Umbilical cord (tissue), 2 donors: ENCODE results near the gene RCL1. TPM values are rescaled to one million over a fixed set of nuclear protein-coding genes. Genes with fewer than 3 reads are reported as not detected.
"Not testable (repeated sequence)": the region's sequence is repeated elsewhere in the genome, so short reads cannot be mapped to it uniquely, and the experiment has no call there.

ENCODE experiments used
- DNase-seq: peaks from one replicate; pipeline ENCODE4 v3.0.0-alpha.2; 2015; ENCODE audit warnings: low spot score
- total RNA-seq: library from RNA; depleted of rRNA; stranded (reverse); fragments of >200 nt; gene quantifications from one replicate; pipeline ENCODE4 v1.2.3, GENCODE V29; 2014; ENCODE audit warnings: low replicate concordance; ENCODE audit not compliant: insufficient read depth

RCL1 gene, protein sequence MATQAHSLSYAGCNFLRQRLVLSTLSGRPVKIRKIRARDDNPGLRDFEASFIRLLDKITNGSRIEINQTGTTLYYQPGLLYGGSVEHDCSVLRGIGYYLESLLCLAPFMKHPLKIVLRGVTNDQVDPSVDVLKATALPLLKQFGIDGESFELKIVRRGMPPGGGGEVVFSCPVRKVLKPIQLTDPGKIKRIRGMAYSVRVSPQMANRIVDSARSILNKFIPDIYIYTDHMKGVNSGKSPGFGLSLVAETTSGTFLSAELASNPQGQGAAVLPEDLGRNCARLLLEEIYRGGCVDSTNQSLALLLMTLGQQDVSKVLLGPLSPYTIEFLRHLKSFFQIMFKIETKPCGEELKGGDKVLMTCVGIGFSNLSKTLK
- 20.0 TPM for total RNA-seq

DNA sequence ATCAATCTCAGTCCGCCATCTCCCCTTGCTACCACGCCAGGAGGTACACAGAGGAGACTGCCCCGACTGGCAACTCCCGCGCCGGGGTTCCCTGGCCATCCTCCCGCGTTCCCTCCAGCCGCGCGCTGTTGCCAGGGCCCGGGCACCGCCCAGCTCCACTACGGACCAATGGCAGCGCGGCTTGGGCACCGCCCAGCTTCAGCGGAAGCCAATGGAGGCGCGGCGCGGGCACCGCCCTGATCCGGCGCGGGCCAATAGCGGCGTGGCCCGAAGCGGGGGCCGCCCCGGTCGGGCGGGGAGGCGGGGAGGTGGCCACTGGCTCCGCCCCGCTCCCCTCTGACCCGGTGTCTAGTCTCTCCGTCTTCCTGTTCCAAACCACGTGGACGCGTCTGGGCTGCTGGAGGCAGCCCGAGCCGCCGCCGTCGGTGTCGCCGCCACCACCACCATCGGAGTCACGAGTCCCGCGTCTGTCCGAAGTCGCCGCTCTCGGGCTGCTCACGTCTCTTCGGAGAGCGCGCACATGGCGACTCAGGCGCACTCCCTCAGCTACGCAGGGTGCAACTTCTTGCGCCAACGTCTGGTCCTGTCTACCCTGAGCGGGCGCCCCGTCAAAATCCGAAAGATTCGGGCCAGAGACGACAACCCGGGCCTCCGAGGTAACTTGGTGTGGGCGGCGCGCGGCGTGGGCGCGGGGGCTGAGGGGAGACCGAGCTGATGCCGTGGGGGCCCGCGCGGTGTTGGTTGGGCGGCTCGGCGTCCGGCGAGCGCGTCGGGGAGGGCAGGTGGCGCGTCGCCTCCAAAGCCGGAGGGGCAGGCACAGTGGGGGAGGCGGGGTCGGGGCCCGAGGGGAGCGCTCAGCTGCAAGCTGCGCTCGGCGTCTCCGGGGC lies at the start of gene RCL1:
Gene RCL1, plus strand, starts transcription at position 373 of the 887 bp plus-strand sequence. Its CDS starts 148 bp downstream, at position 521.
- DNase-seq, result peak; percentile 98

DNA sequence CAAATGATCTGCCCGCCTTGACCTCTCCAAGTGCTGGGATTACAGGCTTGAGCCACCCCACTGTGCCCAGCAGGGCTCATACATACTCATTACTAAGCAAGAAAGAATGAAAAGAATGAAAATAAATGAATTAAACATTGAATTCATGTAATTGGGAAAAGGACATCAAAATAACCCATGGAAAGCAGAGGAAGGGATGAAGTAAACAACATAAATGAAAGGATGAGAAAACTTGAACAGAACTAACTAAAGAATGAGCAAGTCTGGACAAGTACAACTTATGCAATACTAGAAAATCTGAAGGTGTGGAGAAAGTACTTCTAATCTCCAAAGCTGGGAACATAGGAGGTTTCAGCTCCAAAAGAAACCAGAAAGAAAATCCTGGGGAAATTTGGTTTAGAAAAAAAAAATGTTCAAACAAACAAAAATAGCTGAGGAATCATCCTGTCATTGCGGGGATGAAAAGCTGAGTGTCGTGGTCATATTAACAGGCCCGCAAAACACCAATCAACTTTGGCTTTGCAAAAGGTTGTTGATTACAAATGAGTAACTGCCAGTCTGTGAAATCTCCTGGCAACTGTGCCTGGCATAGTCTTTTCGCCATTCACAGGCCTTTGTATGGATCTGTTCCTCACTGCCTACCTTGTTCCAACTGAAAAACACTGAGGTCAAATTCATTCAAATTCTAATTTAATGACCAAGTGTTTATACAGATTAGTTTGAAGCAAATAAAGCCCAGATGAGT lies 49.4 kb upstream of the RCL1 start:
- no peak for DNase-seq

DNA sequence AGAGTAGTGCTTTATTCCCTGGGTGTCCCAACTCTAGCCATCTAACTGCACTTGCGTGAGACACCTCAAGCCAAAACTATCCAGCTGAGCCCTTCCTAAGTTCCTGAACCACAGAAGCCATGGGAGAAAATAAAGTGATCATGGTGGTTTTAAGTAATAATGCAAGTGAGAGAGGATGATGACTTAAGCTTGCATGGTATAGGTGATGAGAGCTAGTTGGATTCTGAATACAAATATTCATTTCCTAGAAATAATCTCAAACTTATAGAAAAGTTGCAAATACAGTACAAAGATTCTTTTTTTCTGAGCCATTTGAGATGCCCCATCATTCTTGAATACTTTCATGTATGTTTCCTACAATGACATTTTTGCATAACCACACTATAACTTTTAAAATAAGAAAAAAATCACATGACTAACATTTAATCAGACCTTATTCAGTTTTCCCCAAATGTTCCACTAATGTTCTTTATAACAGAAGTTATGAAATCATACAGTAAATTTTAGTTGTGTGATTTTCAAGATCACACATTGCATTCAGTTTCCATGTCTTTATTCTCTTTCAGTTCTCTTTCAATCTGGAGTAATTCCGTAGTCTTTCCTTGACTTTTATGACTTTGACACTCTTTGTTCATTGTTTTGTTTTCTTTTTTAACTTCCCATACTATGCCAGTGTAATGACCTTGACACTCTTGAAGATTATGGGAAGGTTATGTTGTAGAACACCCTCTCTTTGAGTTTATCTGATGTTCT lies 46.3 kb upstream of the RCL1 start:
- DNase-seq, result no peak

DNA sequence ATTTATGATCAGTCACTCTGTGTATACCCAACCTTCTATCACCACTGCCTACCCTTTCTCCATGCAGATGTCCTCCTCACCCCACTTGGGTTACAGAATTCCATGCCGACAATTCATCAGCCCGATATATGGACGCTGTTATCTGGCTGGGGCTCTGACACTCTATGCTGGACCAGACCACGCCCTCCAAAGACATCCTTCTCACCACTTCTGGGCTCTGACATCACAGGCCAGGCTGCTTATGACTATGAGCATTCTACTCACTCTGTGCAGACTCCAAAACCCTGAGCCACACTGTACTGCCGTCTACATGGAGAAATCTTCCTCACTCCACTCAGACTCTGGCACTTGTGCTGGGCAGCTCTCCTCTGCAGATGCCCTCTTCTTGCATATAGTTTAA lies 44.1 kb upstream of the RCL1 start:
- no peak for DNase-seq

DNA sequence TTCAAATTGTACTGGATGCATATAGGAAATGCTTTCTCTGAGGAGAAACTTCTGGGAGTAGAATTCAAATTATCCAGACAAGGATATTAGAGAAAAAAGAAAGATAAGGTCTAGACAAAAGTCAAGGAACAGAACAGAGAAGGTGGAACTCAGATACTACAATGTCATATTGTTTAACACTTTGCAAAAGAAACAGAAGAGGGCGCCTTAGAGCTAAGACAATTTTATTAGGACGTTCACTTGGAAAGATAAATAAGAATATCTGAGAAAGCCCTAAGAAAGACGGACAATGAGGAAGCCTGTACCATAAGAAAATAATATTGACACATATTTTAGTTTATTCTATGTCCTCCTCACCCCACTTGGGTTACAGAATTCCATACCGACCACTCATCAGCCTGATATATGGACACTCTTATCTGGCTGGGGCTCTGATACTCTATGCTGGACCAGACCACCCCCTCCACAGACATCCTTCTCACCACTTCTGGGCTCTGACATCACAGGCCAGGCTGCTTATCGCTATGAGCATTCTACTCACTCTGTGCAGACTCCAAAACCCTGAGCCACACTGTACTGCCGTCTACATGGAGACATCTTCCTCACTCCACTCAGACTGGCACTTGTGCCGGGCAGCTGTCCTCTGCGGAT lies 42.6 kb upstream of the RCL1 start:
- peak; percentile 57 for DNase-seq

DNA sequence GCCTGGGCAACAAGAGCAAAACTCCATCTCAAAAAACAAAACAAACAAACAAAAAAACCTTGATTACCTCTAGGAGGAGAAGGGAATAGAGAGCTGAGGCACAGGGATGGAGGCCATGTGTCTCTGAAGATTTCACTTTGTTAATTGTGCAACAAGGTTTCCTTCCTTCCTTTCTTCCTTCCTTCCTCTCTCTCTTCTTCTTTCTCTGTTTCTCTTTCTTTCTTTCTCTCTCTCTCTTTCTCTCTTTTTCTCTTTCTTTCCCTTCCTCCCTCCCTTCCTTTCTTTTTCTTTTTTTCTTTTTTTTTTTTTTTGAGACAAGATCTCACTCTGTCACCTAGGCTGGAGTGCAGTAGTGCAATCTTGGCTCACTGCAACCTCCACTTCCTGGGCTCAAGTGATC lies 38.2 kb upstream of the RCL1 start:
- DNase-seq, result not testable (repeated sequence)

DNA sequence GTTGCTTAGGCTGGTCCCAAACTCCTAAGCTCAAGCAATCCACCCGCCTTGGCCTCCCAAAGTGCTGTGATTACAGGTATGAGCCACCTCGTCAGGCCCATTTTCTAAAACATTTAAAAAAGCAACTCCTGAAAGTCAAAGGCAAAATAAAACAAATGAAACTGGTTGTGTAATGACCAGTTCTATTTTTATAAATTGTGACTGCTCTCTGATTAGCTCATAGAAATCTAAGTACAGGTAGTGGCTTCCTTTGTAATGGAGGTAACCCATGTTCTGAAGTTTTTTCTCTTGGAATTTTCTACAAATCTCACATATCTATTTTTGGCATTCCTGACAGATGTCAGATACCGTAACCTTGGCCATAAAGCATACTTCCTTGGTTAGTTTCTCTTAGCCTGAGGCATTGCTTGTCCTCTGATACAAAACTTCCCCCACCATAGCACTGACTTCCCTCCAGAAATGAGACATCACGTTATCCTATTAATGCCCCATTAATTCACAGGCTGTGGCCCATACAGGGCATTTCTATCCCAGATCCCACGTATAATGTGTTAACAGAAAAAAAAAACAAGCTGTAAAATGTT lies 37.6 kb upstream of the RCL1 start:
- DNase-seq, result no peak

DNA sequence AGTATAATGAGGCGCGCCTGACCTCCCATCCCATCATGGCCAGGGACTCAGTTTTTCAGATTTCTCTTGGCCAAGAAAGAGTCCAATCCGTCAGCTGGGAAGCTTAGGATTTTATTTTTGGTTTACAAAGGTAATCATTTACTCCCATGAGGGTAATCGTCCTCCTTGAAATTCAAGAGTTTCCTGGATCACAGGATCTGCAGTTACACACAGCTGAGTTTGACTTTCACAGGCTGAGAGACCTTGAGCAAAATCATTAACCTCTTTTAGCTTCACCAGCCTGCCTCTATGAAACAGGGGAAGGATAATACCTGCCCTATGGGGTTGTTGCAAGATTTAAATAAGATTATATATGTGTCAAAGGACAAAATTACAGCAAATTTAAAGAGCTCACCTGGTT lies 36.3 kb upstream of the RCL1 start:
- no peak for DNase-seq

DNA sequence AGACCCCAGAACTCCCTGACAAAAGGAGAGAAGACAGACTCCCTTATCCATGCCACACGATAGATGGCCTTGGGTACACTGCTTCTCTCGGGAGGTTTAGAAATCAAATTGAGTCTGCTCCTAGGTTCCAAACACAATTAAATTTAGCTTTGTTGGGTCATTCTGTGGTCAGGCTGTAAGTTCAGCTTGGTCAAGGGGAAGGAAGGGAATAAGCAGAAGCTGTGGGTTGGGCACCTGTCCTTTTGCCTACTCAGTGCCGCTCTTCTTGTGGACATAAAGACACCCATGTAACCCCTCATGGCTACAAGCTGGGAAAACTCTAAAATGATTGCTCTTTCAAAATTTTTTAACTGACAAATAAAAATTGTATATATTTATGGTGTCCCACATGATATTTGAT lies 32.6 kb upstream of the RCL1 start:
- peak; percentile 35 for DNase-seq

DNA sequence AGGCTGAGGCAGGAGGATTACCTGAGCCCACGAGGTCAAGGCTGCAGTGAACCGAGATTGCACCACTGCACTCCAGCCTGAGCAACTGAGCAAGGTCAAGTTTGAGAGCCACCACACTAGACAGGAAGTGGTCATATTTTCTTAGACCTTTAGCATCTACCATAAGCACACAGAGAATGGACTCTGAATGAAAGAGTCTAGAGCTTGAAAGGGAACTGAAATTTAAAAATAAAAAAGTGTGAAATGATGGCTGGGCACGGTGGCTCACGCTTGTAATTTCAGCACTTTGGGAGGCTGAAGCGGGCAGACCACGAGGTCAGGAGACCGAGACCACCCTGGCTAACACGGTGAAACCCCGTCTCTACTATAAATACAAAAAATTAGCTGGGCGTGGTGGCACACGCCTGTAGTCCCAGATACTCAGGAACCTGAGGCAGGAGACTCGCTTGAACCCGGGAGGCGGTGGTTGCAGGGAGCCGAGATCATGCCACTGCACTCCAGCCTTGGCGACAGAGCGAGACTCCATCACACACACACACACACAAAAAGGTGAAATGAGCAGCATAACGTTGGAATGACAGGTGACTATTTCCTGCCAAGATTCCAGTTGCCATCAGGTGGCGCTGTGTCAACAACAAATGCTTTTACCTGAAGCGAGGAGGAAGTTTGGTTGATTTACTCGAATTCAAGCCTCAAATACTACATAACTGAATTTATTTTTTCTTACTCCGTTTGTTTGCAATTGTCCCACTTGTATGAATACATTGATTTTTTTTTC lies 30.4 kb upstream of the RCL1 start:
- peak; percentile 73 for DNase-seq

DNA sequence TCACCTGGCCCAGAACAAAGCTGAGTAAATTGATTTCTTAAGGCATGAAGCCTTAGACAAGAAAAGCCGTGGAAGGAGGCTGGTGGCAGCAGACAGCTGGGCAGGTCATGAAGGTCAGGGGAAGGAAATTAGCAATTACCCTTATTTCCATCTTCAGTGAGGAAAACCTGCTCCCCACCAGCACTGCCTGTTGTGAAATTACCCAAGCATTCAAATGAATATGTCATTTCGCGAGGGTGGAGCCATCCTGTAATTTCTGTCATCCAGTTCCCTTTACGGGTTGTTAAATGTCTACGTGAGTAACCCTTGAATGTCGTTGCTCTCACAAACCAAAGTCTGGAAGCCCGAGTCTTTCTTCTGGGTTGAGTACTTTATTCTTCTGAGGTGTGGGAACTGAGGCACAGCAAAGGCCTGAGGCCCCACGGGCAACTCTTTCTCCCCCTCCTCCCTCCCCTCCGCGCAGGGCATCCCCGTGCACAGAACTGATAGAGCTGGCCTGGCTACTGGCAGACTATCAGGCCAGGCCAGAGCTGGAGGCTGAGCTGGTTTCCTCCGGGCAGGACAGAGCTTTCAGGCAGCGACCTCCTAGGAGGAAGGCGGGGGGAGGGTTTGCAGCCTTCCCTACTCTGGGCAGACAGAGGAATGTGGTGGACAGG lies 29.7 kb upstream of the RCL1 start:
- peak; percentile 40 for DNase-seq

DNA sequence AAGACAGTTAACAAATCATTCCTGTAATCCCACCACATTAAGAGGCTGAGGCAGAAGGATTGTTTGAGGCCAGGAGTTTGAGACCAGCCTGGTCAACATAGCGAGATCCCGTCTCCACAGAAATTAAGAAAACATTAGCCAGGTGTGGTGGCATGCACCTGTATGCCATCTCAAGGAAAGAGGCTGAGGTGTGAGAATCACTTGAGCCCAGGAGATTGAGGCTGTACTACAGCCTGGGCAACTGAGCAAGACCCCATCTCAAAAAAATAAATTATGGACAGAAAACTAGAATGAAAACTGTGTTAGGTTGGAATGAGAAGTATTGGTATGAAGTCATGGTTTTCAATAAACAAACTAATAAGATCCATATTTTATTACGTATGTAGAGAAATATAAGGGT lies 28.7 kb upstream of the RCL1 start:
- no peak for DNase-seq

DNA sequence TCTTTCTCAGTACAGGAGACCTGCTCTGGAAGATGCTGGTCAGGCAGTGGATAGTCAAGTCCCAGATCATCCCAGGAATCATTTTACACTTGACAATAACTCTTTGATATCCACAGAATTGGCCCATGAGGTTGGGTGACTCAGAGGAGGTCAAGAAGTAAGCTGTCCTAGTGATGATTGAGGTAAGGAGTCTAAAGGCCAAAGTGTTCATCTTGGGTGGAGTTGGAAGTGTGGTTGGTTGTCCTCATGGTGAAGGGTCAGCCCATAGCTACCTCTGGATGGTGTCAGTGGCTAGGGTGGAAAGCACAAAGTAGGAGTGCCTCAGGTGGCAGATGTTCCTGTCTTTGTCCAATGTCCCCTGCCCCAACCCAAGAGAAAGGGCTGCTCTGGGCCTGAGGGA lies 24.1 kb upstream of the RCL1 start:
- DNase-seq, result no peak

DNA sequence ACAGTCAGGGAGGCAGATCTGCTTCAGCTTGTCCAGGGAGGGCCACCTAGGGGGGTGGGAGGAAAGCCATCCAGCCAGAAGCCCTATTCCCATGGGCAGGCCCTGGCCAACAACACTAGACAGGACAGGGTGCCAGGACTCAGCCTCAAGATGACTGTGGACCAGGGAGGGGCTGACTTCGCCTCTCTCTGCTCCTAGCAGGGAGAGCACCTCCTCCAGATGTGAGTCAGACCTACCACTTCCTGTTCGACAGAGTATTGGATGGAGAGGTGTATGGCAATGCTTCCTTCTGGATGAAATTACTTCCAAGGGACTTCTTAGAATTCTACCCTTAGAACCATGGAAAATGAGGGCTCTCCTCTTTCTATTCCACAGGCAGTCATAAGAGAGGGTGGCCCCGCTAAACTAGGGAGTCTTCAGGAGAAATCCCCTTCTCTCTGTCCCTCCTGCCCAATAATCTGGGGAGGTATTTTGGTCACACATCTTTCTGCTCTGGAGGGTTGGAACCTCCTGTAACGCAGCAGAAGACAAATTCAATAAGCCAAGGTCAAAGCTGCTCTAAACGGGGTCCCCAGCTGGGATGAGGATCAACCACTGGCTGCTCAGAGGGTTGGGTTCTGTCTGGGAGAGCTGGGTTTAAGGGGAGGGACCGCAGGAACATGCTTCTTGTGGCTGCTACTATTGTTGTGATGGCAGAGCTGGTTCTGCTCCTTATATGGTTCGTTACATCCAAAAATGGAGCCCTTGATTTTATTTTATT lies 23.2 kb upstream of the RCL1 start:
- no peak for DNase-seq

DNA sequence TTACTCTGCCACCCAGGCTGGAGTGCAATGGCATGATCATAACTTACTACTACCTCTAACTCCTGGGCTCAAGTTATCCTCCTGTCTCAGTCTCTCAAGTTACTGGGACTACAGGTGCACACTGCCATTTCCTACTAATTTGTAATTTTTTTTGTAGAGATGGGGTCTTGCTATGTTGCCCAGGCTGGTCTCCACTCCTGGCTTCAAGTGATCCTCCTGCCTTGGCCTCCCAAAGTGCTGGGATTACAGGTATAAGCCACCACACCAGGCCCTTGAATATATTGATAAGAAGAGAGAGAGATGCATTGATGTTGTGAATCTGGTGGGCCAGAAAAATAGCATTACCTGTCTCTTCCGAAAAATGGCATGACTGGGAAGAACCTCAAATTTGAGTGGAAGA lies 21.0 kb upstream of the RCL1 start:
- DNase-seq, result no peak

DNA sequence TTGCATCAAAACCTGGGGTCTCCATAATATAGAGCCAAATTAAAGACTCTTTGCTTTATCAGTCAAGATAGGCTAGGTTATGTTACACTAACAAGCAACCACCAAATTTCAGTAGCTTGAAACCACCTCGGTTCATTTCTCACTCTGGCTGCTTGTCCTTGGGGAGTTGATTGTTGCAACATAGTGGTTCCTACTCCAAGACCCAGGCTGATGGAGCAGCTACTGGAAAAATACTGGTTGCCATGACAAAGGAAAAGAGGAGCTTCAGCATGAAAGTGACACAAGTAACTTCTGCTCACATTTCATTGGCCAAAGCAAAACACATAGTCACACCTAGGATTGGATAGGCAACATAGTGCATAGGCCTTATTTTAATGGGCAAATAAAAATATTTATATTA lies 18.5 kb upstream of the RCL1 start:
- no peak for DNase-seq

DNA sequence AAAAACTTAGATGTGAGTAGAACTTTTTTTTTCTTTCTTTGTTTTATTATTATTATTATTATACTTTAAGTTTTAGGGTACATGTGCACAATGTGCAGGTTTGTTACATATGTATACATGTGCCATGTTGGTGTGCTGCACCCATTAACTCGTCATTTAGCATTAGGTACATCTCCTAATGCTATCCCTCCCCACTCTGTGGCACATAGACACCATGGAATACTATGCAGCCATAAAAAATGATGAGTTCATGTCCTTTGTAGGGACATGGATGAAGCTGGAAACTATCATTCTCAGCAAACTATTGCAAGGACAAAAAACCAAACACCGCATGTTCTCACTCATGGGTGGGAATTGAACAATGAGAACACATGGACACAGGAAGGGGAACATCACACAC lies 17.8 kb upstream of the RCL1 start:
- not testable (repeated sequence) for DNase-seq

DNA sequence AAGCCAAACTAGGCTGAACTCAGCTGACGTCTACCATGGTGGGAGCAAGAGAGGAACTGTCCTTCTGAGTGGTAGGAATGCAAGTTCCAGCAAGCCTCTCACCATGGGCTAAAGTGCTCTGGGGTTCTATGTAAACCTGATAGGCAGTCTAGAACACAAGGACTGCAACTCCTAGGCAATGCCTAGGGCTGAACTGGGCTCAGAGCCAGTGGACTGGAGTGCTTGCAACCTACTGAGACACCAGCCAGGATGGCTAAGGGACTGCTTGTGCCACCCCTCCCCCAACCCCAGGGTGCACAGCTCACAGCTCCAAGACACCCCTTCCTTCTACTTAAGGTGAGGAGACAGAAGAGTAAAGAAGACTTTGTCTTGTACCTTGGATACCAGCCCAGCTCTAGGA lies 12.1 kb upstream of the RCL1 start:
- DNase-seq, result no peak
